T47D (cell line): ENCODE results near the gene MMRN2.
"Not testable (repeated sequence)": the region's sequence is repeated elsewhere in the genome, so short reads cannot be mapped to it uniquely, and the experiment has no call there.

ENCODE experiments used
- DNase-seq, 2 experiments: peaks; one replicate each; pipeline versions ENCODE4 v3.0.0 to v3.0.0-alpha.2; 2011 to 2012; ENCODE audit warnings: low read depth in 1 of 2, low spot score in 1 of 2
- JUND ChIP-seq: IDR thresholded peaks from 2 replicates; pipeline ENCODE4 v1.6.1; 2012; ENCODE audit warnings: low read depth
- in situ Hi-C: cut with HindIII; loops from 2 replicates; pipeline ENCODE4 v1.10.0; 2016; ENCODE audit warnings: low sequenced_read_pairs, low pct_unique_long_range_greater_than_20kb

The MMRN2 gene

DNA sequence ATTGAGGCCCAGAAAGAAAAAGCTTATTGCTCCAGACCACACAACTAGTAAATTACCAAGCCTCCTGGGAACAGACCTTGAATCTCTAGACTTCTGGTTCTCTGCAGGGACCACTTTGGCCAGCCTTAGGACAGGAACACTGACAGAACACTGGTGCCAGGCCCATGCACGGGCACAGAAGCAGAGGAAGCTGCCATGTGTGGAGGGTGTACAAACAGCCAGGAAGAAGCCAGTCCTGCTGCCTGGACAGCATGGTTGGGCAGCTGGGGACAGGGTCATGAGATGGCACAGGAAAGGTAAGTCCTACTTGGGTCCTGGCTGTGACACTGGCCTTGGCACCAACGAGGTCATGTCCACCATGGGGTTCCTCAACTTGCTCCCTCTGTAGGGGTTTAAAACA, 19.2 kb downstream of the MMRN2 start:
- in situ Hi-C loops, result no loop called here
- TF ChIP-seq JUND, result no peak
- DNase-seq, result no peak

DNA sequence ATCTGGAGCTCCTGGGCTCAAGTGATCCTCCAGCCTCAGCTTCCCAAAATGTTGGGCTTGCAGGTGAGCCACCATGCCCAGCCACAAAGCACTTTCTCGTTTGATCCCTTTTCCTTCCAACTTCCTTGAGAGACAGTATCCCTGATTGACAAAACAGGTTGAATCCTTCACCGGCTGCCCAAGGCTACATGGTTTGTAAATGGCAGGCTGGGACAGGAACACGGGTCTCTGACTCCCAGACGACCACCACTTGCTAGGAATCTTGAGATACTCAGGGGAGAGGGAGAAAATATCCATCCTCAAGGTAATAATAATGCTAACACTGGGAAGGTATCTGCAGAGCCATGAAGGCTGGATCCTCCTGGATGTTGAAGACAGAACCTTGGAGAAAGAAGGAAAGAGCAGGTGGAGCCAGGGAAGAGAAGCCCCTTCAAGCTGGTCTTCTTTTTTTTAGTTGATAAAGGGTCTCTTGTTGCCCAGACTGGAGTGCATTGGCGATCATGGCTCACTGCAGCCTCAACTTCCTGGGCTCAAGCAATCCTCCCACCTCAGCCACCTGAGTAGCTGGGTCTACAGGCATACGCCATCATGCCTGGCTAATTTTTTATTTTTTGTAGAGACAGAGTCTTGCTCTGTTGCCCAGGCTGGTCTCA, 19.8 kb downstream of the MMRN2 start:
- no peak for DNase-seq
- in situ Hi-C loops, result no loop called here
- TF ChIP-seq JUND, result no peak

DNA sequence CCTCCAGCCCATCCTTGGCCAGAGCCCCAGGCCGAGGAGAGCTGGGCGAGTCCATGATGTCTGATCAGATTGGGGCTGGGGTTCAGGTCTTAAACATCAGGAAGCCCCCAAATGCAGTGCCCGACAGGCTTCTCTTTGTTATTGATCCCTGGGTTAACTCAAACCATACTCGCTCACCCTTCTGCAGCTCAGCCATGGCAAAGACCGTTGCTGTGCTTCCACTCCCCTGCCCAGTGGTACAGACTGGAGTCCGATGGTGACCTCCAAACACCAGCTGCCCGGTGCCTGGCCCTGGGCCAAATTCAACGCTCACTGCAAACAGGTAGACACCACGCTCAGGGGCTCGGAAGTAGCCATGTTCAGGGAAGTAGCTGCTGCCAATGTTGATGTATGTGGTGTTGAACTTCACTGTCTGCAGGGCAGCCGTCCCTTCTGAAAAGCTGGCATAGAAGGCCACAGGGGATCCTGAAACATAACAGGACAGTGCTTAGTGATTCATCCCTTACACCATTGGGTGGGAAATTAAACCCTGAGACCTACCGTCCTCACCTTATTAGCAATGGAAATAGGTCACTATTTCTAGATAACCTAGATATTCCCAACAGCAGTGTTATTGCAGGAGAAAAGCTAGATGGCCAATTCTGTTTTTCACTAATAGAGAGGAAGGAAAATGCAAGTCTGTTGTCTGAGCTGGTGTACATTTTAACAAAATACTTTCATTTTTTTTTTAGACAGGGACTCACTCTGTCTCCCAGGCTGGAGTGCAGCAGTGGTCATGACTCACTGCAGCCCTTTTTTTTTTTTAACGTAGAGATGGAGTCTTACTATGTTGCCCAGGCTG, 20.5 kb downstream of the MMRN2 start:
- no peak for TF ChIP-seq JUND
- in situ Hi-C loops, result no loop called here
- no peak for DNase-seq

DNA sequence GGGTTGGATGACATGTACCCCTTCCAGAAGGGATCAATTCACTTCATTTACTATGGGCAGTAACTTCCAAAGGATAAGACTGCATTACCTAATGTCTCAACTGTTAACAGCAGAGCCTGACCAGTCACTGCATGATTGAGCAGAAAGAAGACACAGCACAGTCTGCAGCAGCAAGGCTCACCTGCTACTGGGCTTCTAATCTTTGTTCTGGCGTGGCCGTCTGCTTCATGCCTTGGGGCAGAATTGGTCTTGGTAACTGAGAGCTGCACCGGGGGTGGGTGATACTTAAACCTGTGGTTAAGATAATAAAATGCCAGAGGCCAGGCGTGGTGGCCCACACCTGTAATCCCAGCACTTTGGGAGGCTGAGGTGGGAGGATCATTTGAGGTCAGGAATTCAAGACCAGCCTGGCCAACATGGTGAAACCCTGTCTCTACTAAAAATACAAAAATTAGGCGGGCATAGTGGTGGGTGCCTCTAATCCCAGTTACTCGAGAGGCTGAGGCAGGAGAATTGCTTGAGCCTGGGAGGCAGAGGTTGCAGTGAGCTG, 23.2 kb downstream of the MMRN2 start:
- DNase-seq, result not testable (repeated sequence)

DNA sequence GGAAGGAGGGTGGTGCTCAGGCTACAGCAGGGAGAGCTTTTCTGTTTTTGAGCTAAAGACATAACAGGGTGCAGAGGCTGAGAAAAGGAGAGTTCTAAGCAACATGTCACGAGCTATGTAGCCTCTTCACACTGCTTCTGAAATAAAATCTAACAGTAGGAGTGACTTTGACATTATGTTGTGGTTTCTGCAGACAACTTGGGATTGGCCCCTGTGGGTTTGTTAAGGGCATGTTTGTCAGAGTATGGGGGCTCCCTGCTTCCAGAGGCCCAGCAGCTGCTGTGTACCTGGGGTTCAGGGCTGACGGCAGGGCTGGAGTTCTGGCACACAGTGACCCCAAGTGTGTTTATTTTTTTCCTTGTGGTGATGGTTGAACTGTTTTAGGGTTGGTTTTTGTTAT, 24.7 kb downstream of the MMRN2 start:
- no peak for DNase-seq
- in situ Hi-C loops, result no loop called here
- no peak for TF ChIP-seq JUND

More for the DNA sequence above, 23.2 kb downstream of the MMRN2 start:
- in situ Hi-C loops, result not testable (repeated sequence)

DNA sequence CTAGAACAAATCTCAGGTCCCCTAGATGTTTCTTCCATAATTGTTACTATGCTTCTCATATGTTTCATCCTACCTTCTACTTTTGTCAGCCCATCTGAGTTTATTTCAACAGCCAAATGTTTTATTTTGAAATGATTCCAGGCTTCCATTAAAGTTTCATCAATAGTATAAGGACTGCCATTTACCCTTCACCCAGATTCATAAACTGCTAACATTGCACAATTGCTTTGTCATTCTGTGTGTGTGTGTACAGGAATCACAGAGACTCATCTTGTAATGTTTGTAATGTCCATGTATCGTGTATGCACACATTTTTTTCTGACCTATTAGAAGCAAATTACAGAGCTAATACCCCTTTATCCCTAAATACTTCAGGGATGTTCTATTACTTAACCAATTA, 25.5 kb downstream of the MMRN2 start:
- no peak for TF ChIP-seq JUND
- in situ Hi-C loops, result no loop called here
- DNase-seq, result no peak

DNA sequence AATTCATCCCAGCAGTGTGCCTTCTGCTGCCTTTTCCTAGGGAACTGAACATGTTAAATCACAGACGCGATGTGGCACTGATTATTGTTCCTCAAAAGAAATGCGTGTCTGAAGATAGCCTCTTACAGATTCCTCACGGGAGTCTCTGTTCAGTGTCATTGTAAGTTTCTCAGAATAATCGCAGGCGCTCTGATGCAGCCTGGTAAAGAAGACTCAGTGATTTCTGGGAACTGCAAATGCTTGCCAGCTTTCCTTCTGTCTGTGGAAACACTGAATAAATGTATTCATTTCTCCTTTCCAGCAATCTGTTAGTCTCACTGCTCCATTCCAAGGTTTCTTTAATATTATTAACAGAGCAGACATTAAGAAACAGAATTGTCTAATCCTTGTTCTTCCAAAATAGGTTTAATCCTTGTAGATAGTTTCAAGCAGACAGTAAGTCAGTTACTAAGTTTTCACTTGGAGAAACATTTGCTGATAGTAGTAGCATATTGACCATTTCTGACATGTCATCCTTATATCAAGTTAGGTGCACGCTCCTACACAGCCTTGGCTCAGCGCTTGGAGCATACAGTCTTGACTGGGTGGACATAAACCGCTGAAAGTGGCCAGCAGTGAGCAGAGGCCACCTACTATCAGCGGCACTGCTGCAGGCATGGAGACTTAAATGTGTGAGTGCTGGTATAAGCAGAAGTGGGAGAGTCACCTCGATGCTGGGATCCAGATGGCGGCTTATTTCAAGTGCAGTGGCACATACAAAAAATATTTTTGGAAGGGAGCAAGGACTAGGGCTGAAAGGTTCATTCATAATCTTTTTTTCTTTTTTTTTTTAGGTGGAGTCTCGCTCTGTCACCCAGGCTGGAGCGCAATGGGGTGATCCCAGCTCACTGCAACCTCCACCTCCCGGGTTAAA, 27.7 kb downstream of the MMRN2 start:
- DNase-seq, result no peak
- TF ChIP-seq JUND, result no peak
- in situ Hi-C loops, result no loop called here

DNA sequence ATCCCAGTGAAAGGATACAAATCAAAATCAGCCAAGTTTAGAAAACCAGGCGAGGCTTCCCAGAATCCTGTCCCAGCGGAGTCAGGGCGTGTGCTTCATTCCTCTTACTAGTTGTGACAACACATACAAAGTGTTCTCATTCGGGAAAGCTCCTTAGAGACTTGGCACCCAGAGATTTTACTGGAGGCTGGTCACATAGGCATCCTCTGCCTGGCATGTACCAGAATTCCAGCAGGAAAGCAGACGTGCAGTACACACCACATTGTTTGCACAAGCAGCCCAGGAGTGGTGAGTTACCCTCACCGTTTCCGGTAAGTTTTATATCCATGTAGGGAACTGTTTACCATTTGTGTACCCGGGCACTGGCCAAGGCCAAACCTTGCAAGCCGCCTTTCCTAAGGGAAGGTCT, 34.9 kb downstream of the MMRN2 start:
- no peak for TF ChIP-seq JUND
- in situ Hi-C loops, result no loop called here
- no peak for DNase-seq

DNA sequence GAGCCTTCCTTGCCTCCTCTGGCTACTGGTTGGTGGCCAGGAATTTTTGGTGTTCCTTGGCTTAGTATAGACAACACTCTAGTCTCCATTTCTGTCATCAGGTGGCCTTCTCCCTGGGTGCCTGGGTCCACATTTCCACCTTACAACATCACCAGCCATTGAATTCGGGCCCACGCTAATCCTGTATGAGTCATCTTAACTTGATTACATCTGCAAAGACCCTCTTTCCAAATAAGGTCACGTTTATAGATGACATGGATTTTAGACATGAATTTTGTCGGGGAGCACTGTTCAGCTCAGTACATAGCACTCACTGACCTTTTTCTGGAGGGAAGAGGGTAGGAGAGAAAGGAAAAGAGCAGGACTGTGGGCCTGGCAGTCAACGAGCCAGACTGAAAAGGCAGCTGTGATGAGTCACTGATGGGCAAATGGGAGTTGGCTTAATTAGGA, 39.4 kb downstream of the MMRN2 start:
- TF ChIP-seq JUND, result no peak
- DNase-seq, result no peak
- in situ Hi-C loops, result no loop called here

DNA sequence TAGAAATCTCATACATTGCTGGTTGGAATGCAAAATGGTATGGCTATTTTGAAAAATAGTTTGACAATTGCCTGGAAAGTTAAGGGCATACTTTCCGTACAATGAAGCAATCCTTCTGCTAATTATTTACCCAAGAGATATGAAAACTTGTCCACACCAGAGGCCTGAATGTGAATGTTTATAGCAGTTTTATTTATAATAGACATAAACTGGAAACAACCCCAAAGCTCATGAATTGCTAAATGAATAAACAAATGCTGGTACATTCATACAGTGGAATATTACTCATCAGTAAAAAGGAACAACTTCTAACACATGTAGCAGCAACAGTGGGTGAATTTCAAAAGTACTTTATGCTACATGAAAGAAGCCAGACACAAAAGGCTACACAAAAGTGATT, 42.7 kb downstream of the MMRN2 start:
- TF ChIP-seq JUND, result no peak
- in situ Hi-C loops, result no loop called here
- no peak for DNase-seq

DNA sequence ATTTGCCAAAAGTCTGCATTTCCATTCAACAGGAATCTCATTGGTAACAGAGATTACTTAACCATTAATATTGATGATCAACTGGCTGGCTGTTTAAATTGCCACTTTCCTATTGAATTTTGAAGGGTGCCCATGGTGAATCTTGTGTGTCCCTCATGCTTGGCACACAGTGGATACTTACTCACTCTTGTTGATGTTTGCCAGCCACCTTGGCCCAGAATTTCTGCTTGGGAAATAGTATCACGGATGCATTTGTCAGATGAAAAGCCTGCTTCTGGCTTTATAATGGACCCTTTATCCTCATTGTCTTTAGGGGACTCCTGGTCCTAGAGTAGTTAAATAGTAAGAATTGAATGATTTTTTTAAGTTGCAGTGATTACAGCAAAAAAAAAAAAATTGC, 52.0 kb downstream of the MMRN2 start:
- no peak for TF ChIP-seq JUND
- DNase-seq, result no peak
- in situ Hi-C loops, result no loop called here

DNA sequence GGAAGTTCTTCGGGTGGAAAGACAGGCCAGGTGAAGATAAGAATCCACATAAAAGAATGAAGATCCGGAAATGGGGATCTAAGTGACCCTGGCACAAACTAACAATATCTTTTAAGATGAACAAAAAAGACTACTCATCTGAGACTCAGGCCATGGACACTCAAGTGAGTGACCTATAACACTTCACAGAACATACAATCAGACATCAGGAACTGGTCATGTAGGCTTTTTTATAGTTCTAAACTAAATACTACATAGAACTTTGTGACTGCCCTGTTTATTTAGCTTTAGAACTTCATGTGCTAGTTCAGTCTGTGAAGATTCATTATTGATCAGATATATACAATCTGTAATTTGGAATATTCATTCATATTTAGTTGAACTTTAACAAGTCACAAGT, 52.8 kb downstream of the MMRN2 start:
- no peak for TF ChIP-seq JUND
- in situ Hi-C loops, result no loop called here
- no peak for DNase-seq
